Colonic mucosa (tissue), 4 donors: Measurements from ENCODE around the gene PCDHGB7. TPM values are rescaled to one million over a fixed set of nuclear protein-coding genes. Genes with fewer than 3 reads are reported as not detected.
"Not testable (repeated sequence)": the region's sequence is repeated elsewhere in the genome, so short reads cannot be mapped to it uniquely, and the experiment has no call there.

ENCODE experiments used
- DNase-seq: peaks from one replicate; pipeline ENCODE4 v3.0.0-alpha.2; 2020
- H3K27ac ChIP-seq: fragments of 200-600 bp; one replicate; pipeline ENCODE4 v1.8.0; 2021
- H3K27me3 ChIP-seq: fragments of 200-600 bp; one replicate; pipeline ENCODE4 v1.8.0; 2021
- H3K36me3 ChIP-seq: fragments of 200-600 bp; one replicate; pipeline ENCODE4 v1.8.0; 2021
- H3K4me1 ChIP-seq: fragments of 200-600 bp; one replicate; pipeline ENCODE4 v1.8.0; 2021; ENCODE audit warnings: mild to moderate bottlenecking
- H3K4me3 ChIP-seq: fragments of 200-600 bp; one replicate; pipeline ENCODE4 v1.8.0; 2021
- H3K9ac ChIP-seq, 2 donors: one replicate each; pipeline ENCODE4 v1.7.0; 2013; ENCODE audit warnings: control low read depth in 2 of 2, low read depth in 2 of 2, low read length in 2 of 2
- H3K9me3 ChIP-seq: fragments of 200-600 bp; one replicate; pipeline ENCODE4 v1.8.0; 2021
- CTCF ChIP-seq: fragments of 200-600 bp; IDR thresholded peaks from one replicate; pipeline ENCODE4 v1.8.0; 2022; ENCODE audit warnings: antibody characterized with exemption, mild to moderate bottlenecking
- intact Hi-C: fragments of 100-400 bp; cut with DNase I; formaldehyde crosslinking; loops from one replicate; pipeline ENCODE4 v1.14.1; 2022
- total RNA-seq, 2 donors: library from RNA; stranded (reverse); fragmentation: NEBNext Ultra II Directional in 1 of 2; extraction: Animal tissue kit (Norgen Biotek cat#: 25700) in 1 of 2; gene quantifications; one replicate each; pipeline ENCODE4 v1.2.1, GENCODE V29; 2021
- donor health status: healthy.
- donor health status: DM: no; HTN: no; CAD: no.
- donor health status: DM: no; HTN: no; CAD: no.

PCDHGB7 gene
- total RNA-seq, 2 donors from 2014 or later = 2.5 to 3.3 TPM

DNA sequence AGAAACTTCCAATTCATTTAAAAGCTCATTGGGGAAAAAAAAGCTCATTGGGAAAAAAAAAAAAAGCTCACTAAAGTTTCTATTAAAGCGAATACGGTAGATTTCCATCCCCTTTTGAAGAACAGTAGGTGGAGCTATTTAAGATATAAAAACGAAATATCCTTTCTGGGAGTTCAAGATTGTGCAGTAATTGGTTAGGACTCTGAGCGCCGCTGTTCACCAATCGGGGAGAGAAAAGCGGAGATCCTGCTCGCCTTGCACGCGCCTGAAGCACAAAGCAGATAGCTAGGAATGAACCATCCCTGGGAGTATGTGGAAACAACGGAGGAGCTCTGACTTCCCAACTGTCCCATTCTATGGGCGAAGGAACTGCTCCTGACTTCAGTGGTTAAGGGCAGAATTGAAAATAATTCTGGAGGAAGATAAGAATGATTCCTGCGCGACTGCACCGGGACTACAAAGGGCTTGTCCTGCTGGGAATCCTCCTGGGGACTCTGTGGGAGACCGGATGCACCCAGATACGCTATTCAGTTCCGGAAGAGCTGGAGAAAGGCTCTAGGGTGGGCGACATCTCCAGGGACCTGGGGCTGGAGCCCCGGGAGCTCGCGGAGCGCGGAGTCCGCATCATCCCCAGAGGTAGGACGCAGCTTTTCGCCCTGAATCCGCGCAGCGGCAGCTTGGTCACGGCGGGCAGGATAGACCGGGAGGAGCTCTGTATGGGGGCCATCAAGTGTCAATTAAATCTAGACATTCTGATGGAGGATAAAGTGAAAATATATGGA, 13.0 kb downstream of the PCDHGB7 start, which contains the start of gene PCDHGA12:
Gene PCDHGA12, plus strand, starts transcription at position 176 of the 782 bp plus-strand sequence. Its CDS starts 253 bp downstream, at position 429.
- Histone ChIP-seq H3K9ac (no peak within 1 kb of the TSS), H3K4me1 (no peaks in the 10 kb centered on the region), H3K27ac (no peak within 1 kb of the TSS), H3K4me3 (no peak within 1 kb of the TSS), H3K36me3 (no peaks in the 10 kb centered on the region), H3K9me3 (peaks cover 7% of the 10 kb centered on the region), H3K27me3 (no peaks in the 10 kb centered on the region)
- DNase-seq = no peak
- no peak for TF ChIP-seq CTCF
- intact Hi-C loops = no loop called here

DNA sequence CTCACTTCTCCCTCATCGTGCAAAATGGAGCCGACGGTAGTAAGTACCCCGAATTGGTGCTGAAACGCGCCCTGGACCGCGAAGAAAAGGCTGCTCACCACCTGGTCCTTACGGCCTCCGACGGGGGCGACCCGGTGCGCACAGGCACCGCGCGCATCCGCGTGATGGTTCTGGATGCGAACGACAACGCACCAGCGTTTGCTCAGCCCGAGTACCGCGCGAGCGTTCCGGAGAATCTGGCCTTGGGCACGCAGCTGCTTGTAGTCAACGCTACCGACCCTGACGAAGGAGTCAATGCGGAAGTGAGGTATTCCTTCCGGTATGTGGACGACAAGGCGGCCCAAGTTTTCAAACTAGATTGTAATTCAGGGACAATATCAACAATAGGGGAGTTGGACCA, 13.8 kb downstream of the PCDHGB7 start:
- H3K4me3 ChIP-seq = no peak overlapping the region
- peaks cover 7% of the 10 kb centered on the region for H3K9me3 ChIP-seq
- no peaks in the 10 kb centered on the region for H3K36me3 ChIP-seq
- H3K27me3 ChIP-seq = no peaks in the 10 kb centered on the region
- DNase-seq = no peak
- intact Hi-C loops = no loop called here
- TF ChIP-seq CTCF = no peak
- H3K9ac ChIP-seq = no peak overlapping the region
- H3K4me1 ChIP-seq = no peaks in the 10 kb centered on the region
- no peak overlapping the region for H3K27ac ChIP-seq

DNA sequence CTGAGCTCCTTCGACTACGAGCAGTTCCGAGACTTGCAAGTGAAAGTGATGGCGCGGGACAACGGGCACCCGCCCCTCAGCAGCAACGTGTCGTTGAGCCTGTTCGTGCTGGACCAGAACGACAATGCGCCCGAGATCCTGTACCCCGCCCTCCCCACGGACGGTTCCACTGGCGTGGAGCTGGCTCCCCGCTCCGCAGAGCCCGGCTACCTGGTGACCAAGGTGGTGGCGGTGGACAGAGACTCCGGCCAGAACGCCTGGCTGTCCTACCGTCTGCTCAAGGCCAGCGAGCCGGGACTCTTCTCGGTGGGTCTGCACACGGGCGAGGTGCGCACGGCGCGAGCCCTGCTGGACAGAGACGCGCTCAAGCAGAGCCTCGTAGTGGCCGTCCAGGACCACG, 14.8 kb downstream of the PCDHGB7 start:
- H3K4me1 ChIP-seq, H3K9me3 ChIP-seq, H3K4me3 ChIP-seq, DNase-seq, H3K9ac ChIP-seq, intact Hi-C loops, H3K36me3 ChIP-seq, H3K27ac ChIP-seq, H3K27me3 ChIP-seq: not testable (repeated sequence)

- H3K36me3 ChIP-seq, H3K27me3 ChIP-seq, H3K9ac ChIP-seq, H3K9me3 ChIP-seq, intact Hi-C loops, H3K27ac ChIP-seq, H3K4me1 ChIP-seq, DNase-seq, H3K4me3 ChIP-seq: not testable (repeated sequence)
Observed at GRCh38 chr5:141432726-141433125, 15.2 kb downstream of the PCDHGB7 start.

- intact Hi-C loops = no loop called here
- Histone ChIP-seq H3K27me3 (no peaks in the 10 kb centered on the region), H3K9ac (no peak overlapping the region), H3K4me3 (no peak overlapping the region), H3K4me1 (no peaks in the 10 kb centered on the region), H3K27ac (no peak overlapping the region), H3K9me3 (no peaks in the 10 kb centered on the region), H3K36me3 (no peaks in the 10 kb centered on the region)
- TF ChIP-seq CTCF = no peak
- no peak for DNase-seq
Observed at GRCh38 chr5:141434006-141434405, 16.5 kb downstream of the PCDHGB7 start.

GRCh38 chr5:141437221-141437620, 19.7 kb downstream of the PCDHGB7 start:
- Histone ChIP-seq H3K4me3 (no peak overlapping the region), H3K9me3 (no peaks in the 10 kb centered on the region), H3K36me3 (no peaks in the 10 kb centered on the region), H3K27ac (no peak overlapping the region), H3K4me1 (no peaks in the 10 kb centered on the region), H3K9ac (no peak overlapping the region), H3K27me3 (no peaks in the 10 kb centered on the region)
- intact Hi-C loops = no loop called here
- no peak for TF ChIP-seq CTCF
- DNase-seq = no peak
